CD14-positive monocyte (primary cell): ENCODE results near the gene ZNF681. TPM values are rescaled to one million over a fixed set of nuclear protein-coding genes. Genes with fewer than 3 reads are reported as not detected.
A peak's percentile ranks its signal among the peaks of the same experiment; 100 is the strongest.

Source experiments
- DNase-seq, 3 donors: peaks; one replicate each; pipeline ENCODE4 v3.0.0-alpha.2; 2011 to 2022
- H2AFZ ChIP-seq: 2 replicates; pipeline ENCODE4 v1.6.0; 2012; ENCODE audit warnings: mild to moderate bottlenecking, low read depth, low read length, inconsistent platforms; ENCODE audit not compliant: insufficient read depth, poor library complexity, severe bottlenecking
- H3K27ac ChIP-seq, 2 donors: 1 replicate in 1 of 2; 2 replicates in 1 of 2; pipeline ENCODE4 v1.5.1; 2012 to 2013; ENCODE audit warnings: low read length in 2 of 2, control low read depth in 1 of 2, inconsistent platforms in 1 of 2, low read depth in 1 of 2, mild to moderate bottlenecking in 1 of 2
- H3K27me3 ChIP-seq, 2 donors: one replicate each; pipeline versions ENCODE4 v1.6.0 to v1.6.1; 2011 to 2013; ENCODE audit warnings: low read length in 2 of 2; ENCODE audit not compliant: control insufficient read depth in 2 of 2, insufficient read depth in 2 of 2
- H3K36me3 ChIP-seq, 2 donors: replicated peaks in 1 of 2; 1 replicate in 1 of 2; 2 replicates in 1 of 2; pipeline versions ENCODE4 v1.5.1 to v1.6.1; 2012 to 2013; ENCODE audit warnings: low read length in 2 of 2, control low read depth in 1 of 2, inconsistent platforms in 1 of 2, mild to moderate bottlenecking in 1 of 2; ENCODE audit not compliant: insufficient read depth in 2 of 2, control insufficient read depth in 1 of 2
- H3K4me1 ChIP-seq, 2 donors: 1 replicate in 1 of 2; 2 replicates in 1 of 2; pipeline versions ENCODE4 v1.5.1 to v1.6.1; 2012 to 2013; ENCODE audit warnings: low read length in 2 of 2, control low read depth in 1 of 2, inconsistent platforms in 1 of 2, mild to moderate bottlenecking in 1 of 2, moderate library complexity in 1 of 2; ENCODE audit not compliant: insufficient read depth in 2 of 2, control insufficient read depth in 1 of 2
- H3K4me2 ChIP-seq: replicated peaks from 2 replicates; pipeline ENCODE3; 2012; ENCODE audit warnings: low read length, moderate library complexity, mild to moderate bottlenecking; ENCODE audit not compliant: poor library complexity, severe bottlenecking; ENCODE audit errors: extremely low read depth
- H3K4me3 ChIP-seq, 3 experiments: fragments of 200-600 bp in 1 of 3; sonication (generic) in 1 of 3; replicated peaks in 1 of 3; 1 replicate in 2 of 3; 2 replicates in 1 of 3; pipeline ENCODE4 v1.5.1; 2011 to 2013; ENCODE audit warnings: low read length in 3 of 3, mild to moderate bottlenecking in 3 of 3, control low read depth in 2 of 3, low read depth in 2 of 3, inconsistent platforms in 1 of 3, moderate library complexity in 1 of 3
- H3K79me2 ChIP-seq: 2 replicates; pipeline ENCODE4 v1.6.0; 2012; ENCODE audit warnings: mild to moderate bottlenecking, control low read depth, inconsistent platforms, low read length, moderate library complexity; ENCODE audit not compliant: insufficient read depth
- H3K9ac ChIP-seq: 2 replicates; pipeline ENCODE4 v1.6.0; 2017; ENCODE audit warnings: low read length, mild to moderate bottlenecking; ENCODE audit not compliant: insufficient read depth, poor library complexity, severe bottlenecking
- H3K9me3 ChIP-seq, 2 donors: replicated peaks in 1 of 2; 1 replicate in 1 of 2; 2 replicates in 1 of 2; pipeline versions ENCODE4 v1.5.1 to v1.6.1; 2012 to 2013; ENCODE audit warnings: low read length in 2 of 2, control low read depth in 1 of 2; ENCODE audit not compliant: control insufficient read depth in 1 of 2, insufficient read depth in 1 of 2
- H4K20me1 ChIP-seq: 2 replicates; pipeline ENCODE4 v1.6.0; 2012; ENCODE audit warnings: mild to moderate bottlenecking, low read length, control low read depth, moderate library complexity; ENCODE audit not compliant: insufficient read depth
- H3K27ac Mint-ChIP-seq, 7 donors: one replicate each; pipeline ENCODE4 v1.8.0; 2020; ENCODE audit warnings: mild to moderate bottlenecking in 7 of 7, mixed read lengths in 7 of 7, moderate library complexity in 6 of 7, inconsistent platforms in 2 of 7
- H3K27me3 Mint-ChIP-seq, 3 donors: one replicate each; pipeline ENCODE4 v1.8.0; 2021 to 2022; ENCODE audit warnings: low read depth in 3 of 3, mild to moderate bottlenecking in 3 of 3, mixed read lengths in 3 of 3, moderate library complexity in 3 of 3, inconsistent platforms in 1 of 3
- H3K36me3 Mint-ChIP-seq, 2 donors: one replicate each; pipeline ENCODE4 v1.8.0; 2020; ENCODE audit warnings: mixed read lengths in 2 of 2, inconsistent platforms in 1 of 2, mild to moderate bottlenecking in 1 of 2
- H3K4me1 Mint-ChIP-seq: one replicate; pipeline ENCODE4 v1.8.0; 2020; ENCODE audit warnings: mild to moderate bottlenecking, mixed read lengths
- H3K4me3 Mint-ChIP-seq, 2 donors: one replicate each; pipeline ENCODE4 v1.8.0; 2020; ENCODE audit warnings: mild to moderate bottlenecking in 2 of 2, mixed read lengths in 2 of 2, moderate library complexity in 1 of 2
- H3K9me3 Mint-ChIP-seq, 7 donors: one replicate each; pipeline ENCODE4 v1.8.0; 2020 to 2022; ENCODE audit warnings: mixed read lengths in 7 of 7, mild to moderate bottlenecking in 6 of 7, moderate library complexity in 6 of 7, inconsistent platforms in 2 of 7
- CTCF ChIP-seq: fragments of 200-600 bp; IDR thresholded peaks from one replicate; pipeline ENCODE4 v1.8.0; 2022; ENCODE audit warnings: antibody characterized with exemption, mild to moderate bottlenecking
- WGBS: methylation state at CpG from one replicate; pipeline ENCODE4 v1.1.5; 2013; ENCODE audit warnings: missing lambda C conversion rate; ENCODE audit not compliant: insufficient coverage; 5-methylcytosine and 5-hydroxymethylcytosine counted together
- intact Hi-C, 2 donors: fragments of 100-400 bp; cut with micrococcal nuclease; formaldehyde crosslinking; loops; one replicate each; pipeline versions ENCODE4 v1.15.0 to v1.15.1; 2023
- polyA plus RNA-seq, 3 donors: library from polyadenylated mRNA; depleted of rRNA in 1 of 3; unstranded in 2 of 3; stranded (reverse) in 1 of 3; fragments of 300-500 nt in 2 of 3; fragments of >200 nt in 1 of 3; fragmentation: Illumina TruSeq in 2 of 3; gene quantifications; 1 replicate in 2 of 3; 2 replicates in 1 of 3; pipeline ENCODE4 v1.2.3, GENCODE V29; 2012 to 2021

The ZNF681 gene
- polyA plus RNA-seq, 3 donors = 0.04 to 0.19 (median 0.05) TPM

GRCh38 chr19:23787106-23787505 is 28.4 kb upstream of the ZNF681 start:
- peaks cover 19 to 72% (median 54%) of the 10 kb centered on the region in 7 donors for H3K9me3 Mint-ChIP-seq
- WGBS = 83% methylated on average over 1 of the region's 3 CpGs

GRCh38 chr19:23785982-23786381 is 27.3 kb upstream of the ZNF681 start:
- no peak overlapping the region for H3K9ac ChIP-seq
- H3K9me3 Mint-ChIP-seq = peaks cover 16 to 71% (median 55%) of the 10 kb centered on the region in 7 donors

More at GRCh38 chr19:23787106-23787505, 28.4 kb upstream of the ZNF681 start:
- Histone ChIP-seq H3K27me3 (no peaks in the 10 kb centered on the region), H3K27ac (peak overlapping the region; percentile 33 to 45), H3K9me3 (peaks cover 55 to 67% of the 10 kb centered on the region in 2 donors), H4K20me1 (no peaks in the 10 kb centered on the region), H3K4me3 (no peak overlapping the region), H3K4me2 (no peak overlapping the region), H3K9ac (no peak overlapping the region), H2AFZ (no peak overlapping the region), H3K4me1 (no peaks in the 10 kb centered on the region), H3K79me2 (no peaks in the 10 kb centered on the region), H3K36me3 (no peaks in the 10 kb centered on the region)
- Mint-ChIP-seq H3K36me3 (peaks cover 0 to 6% of the 10 kb centered on the region in 2 donors), H3K27me3 (no peaks in the 10 kb centered on the region), H3K4me3 (no peak overlapping the region), H3K4me1 (peaks cover 18% of the 10 kb centered on the region), H3K27ac (peak overlapping the region in 6 of 7 donors; percentile 36 to 95 (median 73))
- DNase-seq = peak; percentile 24 to 78 (median 44)
- intact Hi-C loops = no loop called here
- TF ChIP-seq CTCF = no peak

More at GRCh38 chr19:23785982-23786381, 27.3 kb upstream of the ZNF681 start:
- no peak overlapping the region for H2AFZ ChIP-seq
- TF ChIP-seq CTCF = no peak
- H3K4me2 ChIP-seq = no peak overlapping the region
- no peak for DNase-seq
- H3K36me3 Mint-ChIP-seq = peaks cover 0 to 6% of the 10 kb centered on the region in 2 donors
- no peaks in the 10 kb centered on the region for H3K36me3 ChIP-seq
- no peaks in the 10 kb centered on the region for H3K79me2 ChIP-seq
- H3K27ac ChIP-seq = no peak overlapping the region
- H4K20me1 ChIP-seq = no peaks in the 10 kb centered on the region
- H3K4me1 ChIP-seq = no peaks in the 10 kb centered on the region
- intact Hi-C loops = no loop called here
- WGBS = 100% methylated on average over 1 of the region's 3 CpGs
- H3K4me3 Mint-ChIP-seq = no peak overlapping the region
- H3K4me1 Mint-ChIP-seq = peaks cover 16% of the 10 kb centered on the region
- H3K27ac Mint-ChIP-seq = no peak overlapping the region
- H3K9me3 ChIP-seq = peaks cover 57 to 69% of the 10 kb centered on the region in 2 donors
- no peak overlapping the region for H3K4me3 ChIP-seq
- H3K27me3 Mint-ChIP-seq = no peaks in the 10 kb centered on the region
- no peaks in the 10 kb centered on the region for H3K27me3 ChIP-seq
